Measurements from ENCODE around the gene OR4K2. TPM values are rescaled to one million over a fixed set of nuclear protein-coding genes. Genes with fewer than 3 reads are reported as not detected.

The OR4K2 gene
- total RNA-seq, 1 donor from 2014 or later, result not detected

- H3K4me1 ChIP-seq (ENCODE audit: control insufficient read depth in 3 of 3, insufficient read depth in 3 of 3, low read length in 3 of 3), result no peaks in the 10 kb centered on the region
- H3K36me3 ChIP-seq (ENCODE audit: control insufficient read depth in 3 of 3, insufficient read depth in 3 of 3, low read length in 3 of 3), result no peaks in the 10 kb centered on the region
- no peak overlapping the region for H3K9ac ChIP-seq (ENCODE audit: low read depth in 1 of 3, low read length in 3 of 3)
- no peak overlapping the region for H3K4me3 ChIP-seq (ENCODE audit: low read length in 3 of 3)
- H3K9me3 ChIP-seq (ENCODE audit: control insufficient read depth in 3 of 3, low read length in 3 of 3), result peaks cover 3 to 18% (median 7%) of the 10 kb centered on the region in 3 donors
- H3K27ac ChIP-seq (ENCODE audit: low read depth, low read length), result no peak overlapping the region
- H3K27me3 ChIP-seq (ENCODE audit: control insufficient read depth in 3 of 3, insufficient read depth in 3 of 3, low read length in 3 of 3), result no peaks in the 10 kb centered on the region
Observed at GRCh38 chr14:19900999-19901398, 26.1 kb downstream of the OR4K2 start.

- Histone ChIP-seq H3K27me3 (ENCODE audit: control insufficient read depth in 3 of 3, insufficient read depth in 3 of 3, low read length in 3 of 3) (no peaks in the 10 kb centered on the region), H3K36me3 (ENCODE audit: control insufficient read depth in 3 of 3, insufficient read depth in 3 of 3, low read length in 3 of 3) (no peaks in the 10 kb centered on the region), H3K9me3 (ENCODE audit: control insufficient read depth in 3 of 3, low read length in 3 of 3) (peaks cover 0 to 7% (median 0%) of the 10 kb centered on the region in 3 donors), H3K27ac (ENCODE audit: low read depth, low read length) (no peak overlapping the region), H3K4me1 (ENCODE audit: control insufficient read depth in 3 of 3, insufficient read depth in 3 of 3, low read length in 3 of 3) (no peaks in the 10 kb centered on the region), H3K9ac (ENCODE audit: low read depth in 1 of 3, low read length in 3 of 3) (no peak overlapping the region), H3K4me3 (ENCODE audit: low read length in 3 of 3) (no peak overlapping the region)
Observed at GRCh38 chr14:19902409-19902808, 27.5 kb downstream of the OR4K2 start.

- Histone ChIP-seq H3K9ac (ENCODE audit: low read depth in 1 of 3, low read length in 3 of 3) (no peak overlapping the region), H3K9me3 (ENCODE audit: control insufficient read depth in 3 of 3, low read length in 3 of 3) (peaks cover 0 to 5% (median 0%) of the 10 kb centered on the region in 3 donors), H3K4me1 (ENCODE audit: control insufficient read depth in 3 of 3, insufficient read depth in 3 of 3, low read length in 3 of 3) (no peaks in the 10 kb centered on the region), H3K36me3 (ENCODE audit: control insufficient read depth in 3 of 3, insufficient read depth in 3 of 3, low read length in 3 of 3) (no peaks in the 10 kb centered on the region), H3K27me3 (ENCODE audit: control insufficient read depth in 3 of 3, insufficient read depth in 3 of 3, low read length in 3 of 3) (no peaks in the 10 kb centered on the region), H3K27ac (ENCODE audit: low read depth, low read length) (no peak overlapping the region), H3K4me3 (ENCODE audit: low read length in 3 of 3) (no peak overlapping the region)
Observed at GRCh38 chr14:19906665-19907064, 31.7 kb downstream of the OR4K2 start.

- no peaks in the 10 kb centered on the region for H3K4me1 ChIP-seq (ENCODE audit: control insufficient read depth in 3 of 3, insufficient read depth in 3 of 3, low read length in 3 of 3)
- H3K27me3 ChIP-seq (ENCODE audit: control insufficient read depth in 3 of 3, insufficient read depth in 3 of 3, low read length in 3 of 3), result no peaks in the 10 kb centered on the region
- H3K4me3 ChIP-seq (ENCODE audit: low read length in 3 of 3), result no peak overlapping the region
- no peak overlapping the region for H3K27ac ChIP-seq (ENCODE audit: low read depth, low read length)
- no peaks in the 10 kb centered on the region for H3K36me3 ChIP-seq (ENCODE audit: control insufficient read depth in 3 of 3, insufficient read depth in 3 of 3, low read length in 3 of 3)
- H3K9ac ChIP-seq (ENCODE audit: low read depth in 1 of 3, low read length in 3 of 3), result no peak overlapping the region
- H3K9me3 ChIP-seq (ENCODE audit: control insufficient read depth in 3 of 3, low read length in 3 of 3), result peaks cover 0 to 2% (median 0%) of the 10 kb centered on the region in 3 donors
Observed at GRCh38 chr14:19911114-19911513, 36.2 kb downstream of the OR4K2 start.

- H3K27me3 ChIP-seq (ENCODE audit: control insufficient read depth in 3 of 3, insufficient read depth in 3 of 3, low read length in 3 of 3), result no peaks in the 10 kb centered on the region
Observed at GRCh38 chr14:19917243-19917642, 42.3 kb downstream of the OR4K2 start.

GRCh38 chr14:19917955-19918518 is 43.1 kb downstream of the OR4K2 start:
- no peak overlapping the region for H3K4me3 ChIP-seq (ENCODE audit: low read length in 3 of 3)
- no peak overlapping the region for H3K27ac ChIP-seq (ENCODE audit: low read depth, low read length)
- H3K9me3 ChIP-seq (ENCODE audit: control insufficient read depth in 3 of 3, low read length in 3 of 3), result no peaks in the 10 kb centered on the region
- no peaks in the 10 kb centered on the region for H3K4me1 ChIP-seq (ENCODE audit: control insufficient read depth in 3 of 3, insufficient read depth in 3 of 3, low read length in 3 of 3)
- H3K36me3 ChIP-seq (ENCODE audit: control insufficient read depth in 3 of 3, insufficient read depth in 3 of 3, low read length in 3 of 3), result no peaks in the 10 kb centered on the region
- H3K27me3 ChIP-seq (ENCODE audit: control insufficient read depth in 3 of 3, insufficient read depth in 3 of 3, low read length in 3 of 3), result no peaks in the 10 kb centered on the region
- no peak overlapping the region for H3K9ac ChIP-seq (ENCODE audit: low read depth in 1 of 3, low read length in 3 of 3)

More at GRCh38 chr14:19917243-19917642, 42.3 kb downstream of the OR4K2 start:
- Histone ChIP-seq H3K9ac (ENCODE audit: low read depth in 1 of 3, low read length in 3 of 3) (no peak overlapping the region), H3K36me3 (ENCODE audit: control insufficient read depth in 3 of 3, insufficient read depth in 3 of 3, low read length in 3 of 3) (no peaks in the 10 kb centered on the region), H3K4me3 (ENCODE audit: low read length in 3 of 3) (no peak overlapping the region), H3K9me3 (ENCODE audit: control insufficient read depth in 3 of 3, low read length in 3 of 3) (no peaks in the 10 kb centered on the region), H3K27ac (ENCODE audit: low read depth, low read length) (no peak overlapping the region), H3K4me1 (ENCODE audit: control insufficient read depth in 3 of 3, insufficient read depth in 3 of 3, low read length in 3 of 3) (no peaks in the 10 kb centered on the region)

- no peaks in the 10 kb centered on the region for H3K4me1 ChIP-seq (ENCODE audit: control insufficient read depth in 3 of 3, insufficient read depth in 3 of 3, low read length in 3 of 3)
- H3K9ac ChIP-seq (ENCODE audit: low read depth in 1 of 3, low read length in 3 of 3), result no peak overlapping the region
- H3K36me3 ChIP-seq (ENCODE audit: control insufficient read depth in 3 of 3, insufficient read depth in 3 of 3, low read length in 3 of 3), result no peaks in the 10 kb centered on the region
- H3K9me3 ChIP-seq (ENCODE audit: control insufficient read depth in 3 of 3, low read length in 3 of 3), result no peaks in the 10 kb centered on the region
- H3K27me3 ChIP-seq (ENCODE audit: control insufficient read depth in 3 of 3, insufficient read depth in 3 of 3, low read length in 3 of 3), result no peaks in the 10 kb centered on the region
- no peak overlapping the region for H3K4me3 ChIP-seq (ENCODE audit: low read length in 3 of 3)
- H3K27ac ChIP-seq (ENCODE audit: low read depth, low read length), result no peak overlapping the region
Observed at GRCh38 chr14:19918553-19919264, 43.8 kb downstream of the OR4K2 start.

DNA sequence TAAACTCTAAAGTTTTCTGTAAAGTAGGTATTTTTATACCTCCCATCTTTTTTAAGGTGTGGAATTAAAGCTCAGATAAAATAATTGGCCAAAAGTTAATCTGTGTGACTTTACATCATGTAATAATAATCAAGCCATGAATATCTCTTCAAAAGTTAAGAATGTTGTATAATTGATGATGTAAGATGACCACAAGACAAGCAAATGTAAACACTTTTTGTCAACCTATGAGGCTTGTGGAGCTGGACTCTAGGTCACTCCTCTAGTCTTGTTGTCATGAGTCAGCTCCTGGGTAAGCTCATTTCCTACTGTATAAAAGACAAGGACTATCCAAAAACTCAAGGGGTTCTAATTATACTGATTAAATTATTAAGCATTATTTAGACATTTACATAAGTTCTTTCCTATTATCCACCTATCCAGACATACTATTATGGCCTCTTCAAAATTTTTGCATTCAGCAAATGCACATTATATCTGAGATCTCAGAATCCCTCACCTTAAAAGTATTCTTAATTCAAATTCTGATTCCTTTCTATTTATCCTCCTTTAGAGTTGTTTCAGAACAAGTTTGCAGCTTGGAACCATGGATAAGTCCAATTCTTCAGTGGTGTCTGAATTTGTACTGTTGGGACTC is 45.2 kb downstream of the OR4K2 start, which contains the start of gene OR4K5:
TSS of gene OR4K5 (plus strand) at position 587 of the 637 bp plus-strand sequence. CDS start at position 587, 0 bp downstream.
- no peaks in the 10 kb centered on the region for H3K27me3 ChIP-seq (ENCODE audit: control insufficient read depth in 3 of 3, insufficient read depth in 3 of 3, low read length in 3 of 3)
- H3K9me3 ChIP-seq (ENCODE audit: control insufficient read depth in 3 of 3, low read length in 3 of 3), result no peaks in the 10 kb centered on the region
- no peak within 1 kb of the TSS for H3K4me3 ChIP-seq (ENCODE audit: low read length in 3 of 3)
- no peaks in the 10 kb centered on the region for H3K4me1 ChIP-seq (ENCODE audit: control insufficient read depth in 3 of 3, insufficient read depth in 3 of 3, low read length in 3 of 3)
- no peak within 1 kb of the TSS for H3K27ac ChIP-seq (ENCODE audit: low read depth, low read length)
- no peaks in the 10 kb centered on the region for H3K36me3 ChIP-seq (ENCODE audit: control insufficient read depth in 3 of 3, insufficient read depth in 3 of 3, low read length in 3 of 3)
- no peak within 1 kb of the TSS for H3K9ac ChIP-seq (ENCODE audit: low read depth in 1 of 3, low read length in 3 of 3)

DNA sequence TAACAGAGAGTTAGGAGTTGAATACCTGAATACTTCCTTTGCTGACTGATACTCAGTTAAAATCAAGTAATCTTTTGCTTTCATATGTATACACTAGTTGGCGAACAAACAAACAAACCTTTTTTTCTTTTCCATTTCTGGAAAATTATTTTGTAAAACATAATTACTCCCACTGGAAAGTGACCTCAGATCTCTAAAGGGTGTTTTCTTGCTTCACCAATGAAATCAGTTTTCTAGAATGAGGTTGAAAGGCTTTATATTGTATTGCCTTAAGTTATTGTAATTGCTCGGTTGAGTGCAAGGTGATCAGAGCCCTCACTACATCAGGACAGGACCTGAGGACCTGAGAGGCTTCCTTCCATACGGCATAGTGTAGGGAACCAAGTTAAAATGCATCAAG is 55.7 kb downstream of the OR4K2 start, which contains the start of gene OR4K1:
TSS of gene OR4K1 (plus strand) at position 301 of the 400 bp plus-strand sequence. CDS start 4,750 bp downstream, outside the sequence.
- Histone ChIP-seq H3K36me3 (ENCODE audit: control insufficient read depth in 3 of 3, insufficient read depth in 3 of 3, low read length in 3 of 3) (no peaks in the 10 kb centered on the region), H3K9ac (ENCODE audit: low read depth in 1 of 3, low read length in 3 of 3) (no peak within 1 kb of the TSS), H3K4me1 (ENCODE audit: control insufficient read depth in 3 of 3, insufficient read depth in 3 of 3, low read length in 3 of 3) (no peaks in the 10 kb centered on the region), H3K27me3 (ENCODE audit: control insufficient read depth in 3 of 3, insufficient read depth in 3 of 3, low read length in 3 of 3) (no peaks in the 10 kb centered on the region), H3K9me3 (ENCODE audit: control insufficient read depth in 3 of 3, low read length in 3 of 3) (no peaks in the 10 kb centered on the region), H3K27ac (ENCODE audit: low read depth, low read length) (no peak within 1 kb of the TSS), H3K4me3 (ENCODE audit: low read length in 3 of 3) (no peak within 1 kb of the TSS)

All from skeletal muscle tissue (tissue), 4 donors.